ENCODE results near the gene EYA4. TPM values are rescaled to one million over a fixed set of nuclear protein-coding genes. Genes with fewer than 3 reads are reported as not detected.

The EYA4 gene
- total RNA-seq, 2 experiments from 2014 or later: not detected

DNA sequence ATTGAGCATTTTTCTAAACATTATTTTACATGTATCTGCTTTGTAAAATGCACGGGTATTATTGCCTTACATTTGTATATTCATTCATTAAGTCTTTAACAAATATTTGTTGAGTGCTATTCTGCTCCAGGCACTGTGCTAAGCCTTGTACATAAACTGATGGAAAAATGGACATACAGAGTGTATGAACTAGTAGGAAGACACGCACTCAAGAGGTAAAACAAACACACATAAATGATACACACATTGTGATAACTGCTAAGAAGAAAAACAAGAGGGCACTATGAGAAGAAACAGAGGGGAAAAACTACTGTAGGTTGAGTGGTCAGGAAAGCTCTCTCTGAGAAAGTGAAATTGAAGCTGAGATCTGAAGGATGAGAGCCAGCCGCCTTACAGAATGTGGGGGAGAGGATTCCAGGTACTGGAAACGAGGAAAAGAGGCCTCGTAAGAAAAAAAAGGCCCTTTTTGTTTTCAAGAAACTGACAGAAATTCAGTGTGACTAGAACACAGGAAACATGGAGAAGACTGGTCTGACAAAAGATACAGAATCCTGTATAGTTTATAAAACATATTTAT, 117.5 kb downstream of the EYA4 start:
- POLR2A ChIA-PET: no interaction called here

GRCh38 chr6:133359256-133359655, 118.1 kb downstream of the EYA4 start:
- POLR2A ChIA-PET: no interaction called here
- no peaks in the 10 kb centered on the region for H3K4me1 Mint-ChIP-seq

More for the DNA sequence above, 117.5 kb downstream of the EYA4 start:
- H3K9me3 Mint-ChIP-seq: no peaks in the 10 kb centered on the region
- H3K27me3 Mint-ChIP-seq: no peaks in the 10 kb centered on the region
- H3K27ac Mint-ChIP-seq: no peak overlapping the region
- no peaks in the 10 kb centered on the region for H3K36me3 Mint-ChIP-seq
- ATAC-seq (ENCODE audit: low read depth) (no peak), DNase-seq (no peak)
- H3K4me1 Mint-ChIP-seq: no peaks in the 10 kb centered on the region
- no peak overlapping the region for H3K4me3 Mint-ChIP-seq

DNA sequence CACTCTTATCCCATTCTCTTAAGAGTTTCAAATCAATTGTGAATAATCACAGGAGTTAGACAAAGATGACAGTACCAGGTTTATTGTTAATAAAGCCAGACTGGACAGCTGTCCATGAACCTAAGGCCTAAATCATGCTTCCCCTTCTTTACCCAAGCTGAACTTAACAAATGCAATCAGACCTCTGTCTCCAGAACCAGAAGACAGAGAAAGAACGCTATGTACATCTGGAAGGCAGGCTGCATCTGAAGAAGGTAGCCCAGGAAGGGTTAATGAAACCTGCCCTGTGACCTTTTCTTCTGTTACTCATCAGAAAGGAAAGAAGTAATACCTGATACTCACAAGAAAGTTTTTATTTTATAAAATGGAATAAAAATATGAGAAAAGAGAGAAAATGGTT, 118.6 kb downstream of the EYA4 start:
- no peak for ATAC-seq (ENCODE audit: low read depth)
- Mint-ChIP-seq H3K9me3 (no peaks in the 10 kb centered on the region), H3K27me3 (no peaks in the 10 kb centered on the region), H3K36me3 (no peaks in the 10 kb centered on the region), H3K4me1 (no peaks in the 10 kb centered on the region), H3K27ac (no peak overlapping the region), H3K4me3 (no peak overlapping the region)
- POLR2A ChIA-PET: no interaction called here
- no peak for DNase-seq

More at GRCh38 chr6:133359256-133359655, 118.1 kb downstream of the EYA4 start:
- H3K27me3 Mint-ChIP-seq: no peaks in the 10 kb centered on the region
- H3K36me3 Mint-ChIP-seq: no peaks in the 10 kb centered on the region
- no peak overlapping the region for H3K4me3 Mint-ChIP-seq
- H3K9me3 Mint-ChIP-seq: no peaks in the 10 kb centered on the region
- no peak for DNase-seq
- H3K27ac Mint-ChIP-seq: no peak overlapping the region
- ATAC-seq (ENCODE audit: low read depth): no peak

DNA sequence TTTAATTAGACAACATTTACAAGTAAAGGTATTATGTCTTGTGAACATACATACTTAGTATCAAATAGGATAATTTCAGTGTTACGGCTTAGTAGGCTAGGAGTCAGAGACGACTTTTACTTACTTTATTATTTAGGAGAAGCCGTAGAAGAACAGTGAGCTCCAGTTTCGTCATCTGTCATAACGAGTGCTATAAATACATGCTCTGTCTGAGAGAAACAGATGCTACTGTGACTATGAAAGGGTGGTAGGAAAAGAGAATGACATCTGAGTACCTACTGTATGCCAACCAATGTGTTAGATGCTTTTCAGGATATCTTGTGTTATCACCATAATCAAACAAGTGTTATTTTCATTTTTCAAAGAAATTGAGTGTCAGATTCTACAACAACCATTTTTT, 119.0 kb downstream of the EYA4 start:
- Mint-ChIP-seq H3K36me3 (no peaks in the 10 kb centered on the region), H3K4me1 (no peaks in the 10 kb centered on the region), H3K27me3 (no peaks in the 10 kb centered on the region), H3K27ac (no peak overlapping the region), H3K9me3 (no peaks in the 10 kb centered on the region), H3K4me3 (no peak overlapping the region)
- no peak for DNase-seq
- POLR2A ChIA-PET: no interaction called here
- ATAC-seq (ENCODE audit: low read depth): no peak

GRCh38 chr6:133362813-133363212, 121.7 kb downstream of the EYA4 start:
- H3K36me3 Mint-ChIP-seq: no peaks in the 10 kb centered on the region
- H3K4me3 Mint-ChIP-seq: no peak overlapping the region
- ATAC-seq (ENCODE audit: low read depth) (no peak), DNase-seq (no peak)
- no peak overlapping the region for H3K27ac Mint-ChIP-seq
- POLR2A ChIA-PET: no interaction called here
- no peaks in the 10 kb centered on the region for H3K4me1 Mint-ChIP-seq
- no peaks in the 10 kb centered on the region for H3K9me3 Mint-ChIP-seq
- no peaks in the 10 kb centered on the region for H3K27me3 Mint-ChIP-seq

GRCh38 chr6:133368664-133369063, 127.5 kb downstream of the EYA4 start:
- H3K4me1 Mint-ChIP-seq: no peaks in the 10 kb centered on the region
- H3K27me3 Mint-ChIP-seq: no peaks in the 10 kb centered on the region
- H3K36me3 Mint-ChIP-seq: no peaks in the 10 kb centered on the region

DNA sequence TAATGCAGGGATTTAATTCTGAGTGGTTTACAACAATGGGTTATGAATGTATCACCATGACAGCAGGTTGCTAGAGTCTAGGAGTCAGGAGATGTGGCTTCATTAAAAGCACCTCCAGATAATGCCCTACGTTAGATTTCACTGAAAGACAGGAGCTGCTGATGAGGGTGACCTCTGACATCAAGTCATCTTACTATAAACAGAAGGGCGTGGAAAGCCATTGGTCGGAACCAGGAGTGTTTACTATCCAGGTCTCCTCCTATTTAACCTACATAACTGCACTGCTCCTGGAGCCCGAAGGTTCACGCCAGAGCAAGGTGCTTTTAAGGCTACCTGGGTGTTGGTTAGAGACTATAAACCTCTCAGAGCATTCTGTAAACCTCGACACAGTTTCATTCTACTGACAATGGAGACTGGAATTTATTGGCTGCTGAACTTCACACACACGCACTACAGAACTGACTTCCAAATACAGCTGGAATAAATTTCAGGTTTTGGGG, 128.7 kb downstream of the EYA4 start:
- H3K36me3 Mint-ChIP-seq: no peaks in the 10 kb centered on the region
- no peak overlapping the region for H3K4me3 Mint-ChIP-seq
- no peak overlapping the region for H3K27ac Mint-ChIP-seq
- POLR2A ChIA-PET: no interaction called here
- DNase-seq: no peak
- no peaks in the 10 kb centered on the region for H3K27me3 Mint-ChIP-seq
- no peaks in the 10 kb centered on the region for H3K9me3 Mint-ChIP-seq
- H3K4me1 Mint-ChIP-seq: no peaks in the 10 kb centered on the region
- no peak for ATAC-seq (ENCODE audit: low read depth)

More at GRCh38 chr6:133368664-133369063, 127.5 kb downstream of the EYA4 start:
- DNase-seq (no peak), ATAC-seq (ENCODE audit: low read depth) (no peak)
- Mint-ChIP-seq H3K27ac (no peak overlapping the region), H3K9me3 (no peaks in the 10 kb centered on the region), H3K4me3 (no peak overlapping the region)
- POLR2A ChIA-PET: no interaction called here

DNA sequence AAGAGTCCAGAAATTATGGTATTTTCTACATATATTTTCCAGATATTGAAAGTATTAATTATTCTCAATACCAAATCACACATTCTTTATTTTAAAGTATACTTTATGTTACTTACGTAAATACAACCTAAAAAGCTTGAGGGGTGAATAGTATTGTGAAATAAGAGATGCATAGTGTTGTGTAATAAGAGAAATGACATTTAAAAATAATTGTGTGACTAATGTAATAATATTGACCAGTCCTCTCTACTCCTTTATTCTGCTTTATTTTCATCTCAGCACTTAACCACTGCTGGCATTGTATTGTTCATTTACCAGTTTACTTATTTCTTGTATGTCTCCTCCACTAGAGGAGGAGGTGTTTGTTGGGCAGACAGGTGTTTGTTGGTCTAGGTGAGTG, 135.6 kb downstream of the EYA4 start:
- ATAC-seq (ENCODE audit: low read depth) (no peak), DNase-seq (no peak)
- POLR2A ChIA-PET: no interaction called here
- Mint-ChIP-seq H3K36me3 (no peaks in the 10 kb centered on the region), H3K4me3 (no peak overlapping the region), H3K9me3 (no peaks in the 10 kb centered on the region), H3K4me1 (no peaks in the 10 kb centered on the region), H3K27ac (no peak overlapping the region), H3K27me3 (no peaks in the 10 kb centered on the region)

DNA sequence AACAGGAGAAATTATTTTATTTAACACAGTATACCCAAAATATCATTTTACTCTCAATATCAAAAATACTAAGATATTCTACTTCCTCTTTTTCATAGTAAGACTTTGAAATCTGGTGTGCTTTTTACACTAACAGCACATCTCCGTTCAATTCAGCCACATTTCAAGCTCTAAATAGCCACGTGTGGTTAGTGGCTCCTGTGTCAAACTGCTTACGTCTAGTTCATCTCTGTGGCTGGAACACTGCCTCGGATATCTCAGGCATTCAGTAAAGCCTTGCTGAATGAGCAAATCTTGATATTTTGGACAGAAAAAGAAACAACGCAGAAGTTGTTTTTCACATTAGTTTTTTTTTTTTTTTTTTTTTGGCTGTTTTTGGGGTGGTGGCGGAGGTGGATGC, 136.1 kb downstream of the EYA4 start:
- POLR2A ChIA-PET: no interaction called here
- H3K27ac Mint-ChIP-seq: no peak overlapping the region
- no peaks in the 10 kb centered on the region for H3K27me3 Mint-ChIP-seq
- no peaks in the 10 kb centered on the region for H3K9me3 Mint-ChIP-seq
- no peaks in the 10 kb centered on the region for H3K36me3 Mint-ChIP-seq
- no peak overlapping the region for H3K4me3 Mint-ChIP-seq
- DNase-seq (no peak), ATAC-seq (ENCODE audit: low read depth) (no peak)
- H3K4me1 Mint-ChIP-seq: no peaks in the 10 kb centered on the region

DNA sequence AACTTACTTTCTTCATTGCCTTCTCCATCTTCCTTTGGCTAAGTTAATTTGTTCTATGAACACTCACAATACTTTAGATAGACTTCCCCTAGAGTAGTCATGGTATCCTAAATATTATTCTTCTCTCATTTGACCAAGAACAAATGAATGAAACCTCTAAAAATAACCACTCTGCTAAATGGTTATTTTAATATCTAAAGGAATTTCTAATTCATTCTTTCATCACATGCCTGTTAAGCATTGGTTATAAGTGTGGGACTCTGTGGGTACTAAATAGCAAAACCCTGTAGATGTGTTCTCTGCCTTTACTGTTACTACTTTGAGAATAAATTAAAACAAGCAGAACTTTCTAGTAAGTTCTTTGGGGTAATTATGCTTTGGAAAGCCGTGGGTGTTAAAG, 138.9 kb downstream of the EYA4 start:
- H3K4me1 Mint-ChIP-seq: no peaks in the 10 kb centered on the region
- H3K9me3 Mint-ChIP-seq: no peaks in the 10 kb centered on the region
- no peak for ATAC-seq (ENCODE audit: low read depth)

DNA sequence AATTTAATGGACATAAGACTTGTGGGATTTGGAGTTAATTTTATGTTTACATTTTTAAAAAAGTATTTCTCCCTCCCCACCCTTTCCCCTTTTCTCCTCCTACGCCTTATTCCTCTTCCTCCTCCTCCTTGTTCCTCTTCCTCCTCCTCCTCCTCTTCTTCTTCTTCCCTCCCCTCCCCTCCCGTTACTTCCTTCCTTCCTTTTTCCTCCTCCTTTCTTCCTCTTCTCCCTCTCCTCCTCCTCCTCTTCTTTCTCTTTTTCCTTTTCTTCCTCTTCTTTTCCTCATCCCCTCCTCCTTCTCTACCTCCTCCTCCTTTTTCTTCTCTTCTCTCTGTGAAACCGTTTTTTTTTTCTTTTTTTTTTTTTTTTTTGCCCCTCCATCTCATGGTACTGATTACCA, 139.6 kb downstream of the EYA4 start:
- Mint-ChIP-seq H3K36me3 (no peaks in the 10 kb centered on the region), H3K27ac (no peak overlapping the region), H3K4me3 (no peak overlapping the region), H3K4me1 (no peaks in the 10 kb centered on the region), H3K9me3 (no peaks in the 10 kb centered on the region), H3K27me3 (no peaks in the 10 kb centered on the region)
- POLR2A ChIA-PET: no interaction called here
- DNase-seq (no peak), ATAC-seq (ENCODE audit: low read depth) (no peak)

More for the DNA sequence above, 138.9 kb downstream of the EYA4 start:
- Mint-ChIP-seq H3K36me3 (no peaks in the 10 kb centered on the region), H3K27me3 (no peaks in the 10 kb centered on the region), H3K4me3 (no peak overlapping the region), H3K27ac (no peak overlapping the region)
- POLR2A ChIA-PET: no interaction called here
- DNase-seq: no peak

- Mint-ChIP-seq H3K27ac (no peak overlapping the region), H3K36me3 (no peaks in the 10 kb centered on the region), H3K4me3 (no peak overlapping the region), H3K9me3 (no peaks in the 10 kb centered on the region), H3K4me1 (no peaks in the 10 kb centered on the region), H3K27me3 (peaks cover 2% of the 10 kb centered on the region)
- DNase-seq (no peak), ATAC-seq (ENCODE audit: low read depth) (no peak)
- POLR2A ChIA-PET: no interaction called here
These were observed 147.6 kb downstream of the EYA4 start for GRCh38 chr6:133388731-133389130.

DNA sequence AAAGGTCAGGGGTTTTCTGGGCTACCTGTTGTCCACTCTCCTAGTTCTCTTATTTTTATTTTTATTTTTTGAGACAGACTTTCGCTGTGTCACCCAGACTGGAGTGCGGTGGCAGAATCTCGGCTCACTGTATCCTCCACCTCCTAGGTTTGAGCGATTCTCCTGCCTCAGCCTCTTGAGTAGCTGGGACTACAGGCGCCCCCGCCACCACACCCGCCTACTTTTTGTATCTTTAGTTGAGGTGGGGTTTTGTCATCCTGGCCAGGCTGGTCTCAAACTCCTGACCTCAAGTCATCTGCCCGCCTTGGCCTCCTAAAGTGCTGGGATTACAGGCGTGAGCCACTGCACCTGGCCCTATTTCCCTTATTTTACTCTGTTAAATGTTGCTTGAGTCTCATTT, 149.0 kb downstream of the EYA4 start:
- H3K36me3 Mint-ChIP-seq: no peaks in the 10 kb centered on the region
- H3K27ac Mint-ChIP-seq: no peak overlapping the region
- peaks cover 2% of the 10 kb centered on the region for H3K27me3 Mint-ChIP-seq
- H3K9me3 Mint-ChIP-seq: no peaks in the 10 kb centered on the region
- no peak overlapping the region for H3K4me3 Mint-ChIP-seq
- ATAC-seq (ENCODE audit: low read depth) (no peak), DNase-seq (no peak)
- POLR2A ChIA-PET: no interaction called here
- no peaks in the 10 kb centered on the region for H3K4me1 Mint-ChIP-seq

GRCh38 chr6:133392015-133392414, 150.9 kb downstream of the EYA4 start:
- Mint-ChIP-seq H3K36me3 (no peaks in the 10 kb centered on the region), H3K9me3 (no peaks in the 10 kb centered on the region), H3K27me3 (peaks cover 2% of the 10 kb centered on the region), H3K27ac (no peak overlapping the region), H3K4me1 (no peaks in the 10 kb centered on the region), H3K4me3 (no peak overlapping the region)
- POLR2A ChIA-PET: no interaction called here
- no peak for DNase-seq
- ATAC-seq (ENCODE audit: low read depth): no peak

DNA sequence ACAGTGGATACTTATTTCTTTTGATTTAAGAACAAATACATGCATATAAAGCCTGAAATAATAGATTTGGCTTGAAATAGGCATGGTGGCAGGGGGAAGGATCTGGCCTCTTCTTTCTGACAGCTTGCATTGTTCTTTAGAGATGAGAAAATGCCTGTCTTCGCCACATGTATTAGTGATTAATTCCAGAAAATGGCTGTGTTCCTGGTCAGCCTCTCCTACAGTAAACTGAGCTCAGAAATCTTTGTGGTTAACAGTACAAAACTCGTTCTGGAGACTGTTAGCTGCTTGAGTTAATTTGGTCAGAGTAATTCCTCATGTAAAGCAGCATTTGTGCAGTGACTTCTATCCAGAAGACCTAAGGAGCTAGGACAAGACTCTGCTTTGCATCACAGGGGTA, 151.5 kb downstream of the EYA4 start:
- no peaks in the 10 kb centered on the region for H3K36me3 Mint-ChIP-seq
- ATAC-seq (ENCODE audit: low read depth) (no peak), DNase-seq (no peak)
- no peaks in the 10 kb centered on the region for H3K9me3 Mint-ChIP-seq
- no peak overlapping the region for H3K4me3 Mint-ChIP-seq
- POLR2A ChIA-PET: no interaction called here
- peaks cover 2% of the 10 kb centered on the region for H3K27me3 Mint-ChIP-seq
- no peaks in the 10 kb centered on the region for H3K4me1 Mint-ChIP-seq
- no peak overlapping the region for H3K27ac Mint-ChIP-seq
